ENCODE measurements around the gene AOC3. TPM values are rescaled to one million over a fixed set of nuclear protein-coding genes. Genes with fewer than 3 reads are reported as not detected.
"Not testable (repeated sequence)": the region's sequence is repeated elsewhere in the genome, so short reads cannot be mapped to it uniquely, and the experiment has no call there.

AOC3 gene
- total and polyA plus RNA-seq, 2 of the 13 experiments (the other 11 are each of a cell fraction or from before 2014, with no cell fraction given): 8.7 to 51.7 TPM

DNA sequence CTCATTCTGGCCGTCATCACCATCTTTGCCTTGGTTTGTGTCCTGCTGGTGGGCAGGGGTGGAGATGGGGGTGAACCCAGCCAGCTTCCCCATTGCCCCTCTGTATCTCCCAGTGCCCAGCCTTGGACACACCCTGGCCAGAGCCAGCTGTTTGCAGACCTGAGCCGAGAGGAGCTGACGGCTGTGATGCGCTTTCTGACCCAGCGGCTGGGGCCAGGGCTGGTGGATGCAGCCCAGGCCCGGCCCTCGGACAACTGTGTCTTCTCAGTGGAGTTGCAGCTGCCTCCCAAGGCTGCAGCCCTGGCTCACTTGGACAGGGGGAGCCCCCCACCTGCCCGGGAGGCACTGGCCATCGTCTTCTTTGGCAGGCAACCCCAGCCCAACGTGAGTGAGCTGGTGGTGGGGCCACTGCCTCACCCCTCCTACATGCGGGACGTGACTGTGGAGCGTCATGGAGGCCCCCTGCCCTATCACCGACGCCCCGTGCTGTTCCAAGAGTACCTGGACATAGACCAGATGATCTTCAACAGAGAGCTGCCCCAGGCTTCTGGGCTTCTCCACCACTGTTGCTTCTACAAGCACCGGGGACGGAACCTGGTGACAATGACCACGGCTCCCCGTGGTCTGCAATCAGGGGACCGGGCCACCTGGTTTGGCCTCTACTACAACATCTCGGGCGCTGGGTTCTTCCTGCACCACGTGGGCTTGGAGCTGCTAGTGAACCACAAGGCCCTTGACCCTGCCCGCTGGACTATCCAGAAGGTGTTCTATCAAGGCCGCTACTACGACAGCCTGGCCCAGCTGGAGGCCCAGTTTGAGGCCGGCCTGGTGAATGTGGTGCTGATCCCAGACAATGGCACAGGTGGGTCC lies 607 bp downstream of the AOC3 start:
- CTCF ChIA-PET (ENCODE audit: low intra/inter-chr PET ratio, low total read pairs); H3K9me3 ChIP-seq (ENCODE audit: low read length); H3K27ac ChIP-seq (ENCODE audit: extremely low read length, insufficient read depth, low read length); BruUV-seq (replicated peaks); H3K79me2 ChIP-seq (ENCODE audit: insufficient read depth, low read length); in situ Hi-C loops (cut with HindIII; ENCODE audit: extremely low pct_ligation_motif_present, low pct_unique_long_range_greater_than_20kb); H4K20me1 ChIP-seq (ENCODE audit: insufficient read depth, low read length); FAIRE-seq; H2AFZ ChIP-seq (ENCODE audit: low read length); H3K36me3 ChIP-seq (replicated peaks in 1 of 2; ENCODE audit: control insufficient read depth in 1 of 2, insufficient read depth in 2 of 2, low read length in 2 of 2); DNase-seq (ENCODE audit: low spot score); H3K27me3 ChIP-seq (ENCODE audit: control insufficient read depth in 1 of 2, insufficient read depth in 2 of 2, low read length in 2 of 2): not testable (repeated sequence)
- intact Hi-C loops (cut with micrococcal nuclease; ENCODE audit: unreplicated experiment): loop anchor here (2.0 kb wide), 1 partner anchor 15 kb away; no protein-coding TSS in a partner anchor
- TF ChIP-seq ZBTB33 (CRISPR knock-in tag; IDR thresholded peaks at IDR 0.05): peak; percentile 57; the same call in 1 of the 2 replicates
- TF ChIP-seq, protein P1, sequence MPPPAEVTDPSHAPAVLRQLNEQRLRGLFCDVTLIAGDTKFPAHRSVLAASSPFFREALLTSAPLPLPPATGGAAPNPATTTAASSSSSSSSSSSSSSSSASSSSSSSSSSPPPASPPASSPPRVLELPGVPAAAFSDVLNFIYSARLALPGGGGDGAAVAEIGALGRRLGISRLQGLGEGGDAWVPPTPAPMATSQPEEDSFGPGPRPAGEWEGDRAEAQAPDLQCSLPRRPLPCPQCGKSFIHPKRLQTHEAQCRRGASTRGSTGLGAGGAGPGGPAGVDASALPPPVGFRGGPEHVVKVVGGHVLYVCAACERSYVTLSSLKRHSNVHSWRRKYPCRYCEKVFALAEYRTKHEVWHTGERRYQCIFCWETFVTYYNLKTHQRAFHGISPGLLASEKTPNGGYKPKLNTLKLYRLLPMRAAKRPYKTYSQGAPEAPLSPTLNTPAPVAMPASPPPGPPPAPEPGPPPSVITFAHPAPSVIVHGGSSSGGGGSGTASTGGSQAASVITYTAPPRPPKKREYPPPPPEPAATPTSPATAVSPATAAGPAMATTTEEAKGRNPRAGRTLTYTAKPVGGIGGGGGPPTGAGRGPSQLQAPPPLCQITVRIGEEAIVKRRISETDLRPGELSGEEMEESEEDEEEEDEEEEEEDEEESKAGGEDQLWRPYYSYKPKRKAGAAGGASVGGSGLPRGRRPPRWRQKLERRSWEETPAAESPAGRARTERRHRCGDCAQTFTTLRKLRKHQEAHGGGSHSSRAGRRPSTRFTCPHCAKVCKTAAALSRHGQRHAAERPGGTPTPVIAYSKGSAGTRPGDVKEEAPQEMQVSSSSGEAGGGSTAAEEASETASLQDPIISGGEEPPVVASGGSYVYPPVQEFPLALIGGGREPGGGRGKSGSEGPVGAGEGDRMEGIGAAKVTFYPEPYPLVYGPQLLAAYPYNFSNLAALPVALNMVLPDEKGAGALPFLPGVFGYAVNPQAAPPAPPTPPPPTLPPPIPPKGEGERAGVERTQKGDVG (CRISPR knock-in tag; IDR thresholded peaks at IDR 0.05; ENCODE audit: borderline replicate concordance): peak; percentile 70; the same call in 1 of the 2 replicates
- peak; percentile 58 for TF ChIP-seq ZNF687 (CRISPR knock-in tag; IDR thresholded peaks at IDR 0.05)
- TF ChIP-seq ZFX (CRISPR knock-in tag; IDR thresholded peaks at IDR 0.05; ENCODE audit: low read depth): 0 out of 2 replicates have a peak, but pooled peaks have one; percentile 25
- H3K4me3 ChIP-seq (replicated peaks in 1 of 3; ENCODE audit: insufficient read depth in 1 of 3, low read depth in 2 of 3, low read length in 3 of 3): peak overlapping the region in 2 of 3 experiments; percentile 23 to 58; a peak in 2 of 6 replicates
- WGBS (ENCODE audit: low lambda C conversion rate): 79% methylated on average over 13 of the region's 28 CpGs
- peak overlapping the region; percentile 64 for H3K4me2 ChIP-seq (ENCODE audit: low read depth, low read length)
- ATAC-seq: peak; percentile 5; the same call in 1 of the 3 replicates
- POLR2A ChIA-PET: interaction anchor here (1.0 to 3.7 kb wide), 4 partner anchors 15 to 78 kb away, joined by 3 to 12 read pairs (median 5); no protein-coding TSS in a partner anchor
- peaks cover 76% of the 10 kb centered on the region for H3K4me1 ChIP-seq (ENCODE audit: insufficient read depth, low read length)
- H3K9ac ChIP-seq (ENCODE audit: insufficient read depth, low read depth, low read length): peak overlapping the region; percentile 26; the same call in 1 of the 2 replicates

Data from HepG2 (cell line).